HG02588 (cell line): ENCODE results near the gene RFXAP.

ENCODE experiments used
- ATAC-seq: cut with Tn5 transposase; IDR thresholded peaks from one replicate; pipeline ENCODE4 v1.9.1; 2021; ENCODE audit warnings: mild to moderate bottlenecking, moderate library complexity; ENCODE audit not compliant: unreplicated experiment

RFXAP gene

DNA sequence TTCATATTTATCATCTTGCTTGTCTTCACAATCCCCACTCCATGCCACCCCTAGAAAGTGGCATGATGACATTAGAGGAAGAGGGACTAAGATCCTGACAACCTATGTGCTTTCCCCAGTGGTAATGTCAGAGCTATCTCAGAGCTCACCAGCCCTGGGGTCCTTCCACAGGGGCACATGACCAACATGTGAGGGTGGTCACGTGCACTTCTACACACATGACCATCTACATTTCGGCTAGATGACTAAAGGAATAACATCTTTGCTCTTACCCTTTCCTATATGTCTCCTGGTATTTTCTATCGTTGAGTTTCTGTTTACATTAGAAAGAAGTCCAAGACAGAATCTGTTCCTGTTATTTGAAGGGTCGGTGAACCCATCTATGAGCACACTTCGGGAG, 46.2 kb downstream of the RFXAP start:
- no peak for ATAC-seq

DNA sequence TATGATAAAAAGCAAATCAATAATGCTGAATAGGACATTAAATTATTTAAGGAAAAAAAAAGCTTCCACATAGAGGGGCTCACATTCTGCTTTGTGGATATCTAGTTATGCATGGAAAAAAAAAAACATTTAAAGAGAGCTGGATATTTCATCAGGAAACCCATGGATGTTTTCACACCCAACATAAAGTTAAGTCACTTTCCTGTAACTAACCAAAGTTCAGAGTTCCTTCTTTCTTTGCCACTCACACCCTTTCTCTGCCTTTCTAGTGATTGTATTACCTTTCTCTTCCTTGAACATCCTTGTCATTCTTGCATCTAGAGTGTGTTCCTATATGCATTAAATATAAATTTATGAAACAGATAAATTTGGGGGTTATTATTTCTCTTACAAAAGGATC, 47.2 kb downstream of the RFXAP start:
- ATAC-seq = no peak

- no peak for ATAC-seq
Measured at GRCh38 chr13:36870050-36870692, 51.1 kb downstream of the RFXAP start.

- ATAC-seq = no peak
Measured at GRCh38 chr13:36872621-36873020, 53.6 kb downstream of the RFXAP start.

- no peak for ATAC-seq
Measured at GRCh38 chr13:36875431-36875830, 56.4 kb downstream of the RFXAP start.

DNA sequence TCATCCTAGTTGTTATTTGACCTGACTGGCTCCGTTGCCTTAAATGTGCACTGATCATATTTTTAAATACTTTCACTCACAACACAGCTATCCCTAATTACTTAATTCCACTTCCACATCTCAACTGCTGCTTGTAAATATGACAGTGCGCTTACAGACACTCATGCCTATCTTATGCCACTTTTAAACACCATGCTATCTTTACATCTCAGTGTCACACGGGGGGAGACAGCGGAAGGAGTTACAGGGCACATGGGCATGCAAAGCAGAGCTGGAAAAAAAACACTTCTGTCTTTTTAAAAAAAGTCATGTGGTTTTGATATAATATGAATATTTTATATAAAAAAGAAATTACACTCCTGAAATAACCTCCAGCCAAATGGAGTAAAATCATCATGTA, 56.9 kb downstream of the RFXAP start:
- ATAC-seq = no peak
